Activated CD4-positive, alpha-beta T cell treated with anti-CD3 and anti-CD28 coated beads, Interleukin-2, Interleukin-4, amounts not matched to agents 100 ng/mL and 50 ng/mL, durations not matched to agents 16 hours and 8 hours (primary cell): Measurements from ENCODE around the gene CLDN4.
"Not testable (repeated sequence)": the region's sequence is repeated elsewhere in the genome, so short reads cannot be mapped to it uniquely, and the experiment has no call there.

Experiments
- DNase-seq: peaks from one replicate; pipeline ENCODE4 v3.0.0-alpha.2; 2020; ENCODE audit warnings: low spot score

The CLDN4 gene

GRCh38 chr7:73842067-73842976, 11.5 kb downstream of the CLDN4 start, which contains the start of gene METTL27:
TSS of gene METTL27 (minus strand) at chr7:73842516. CDS start at chr7:73842140, 376 bp downstream.
- peak; percentile 92 for DNase-seq

GRCh38 chr7:73844131-73844547, 13.3 kb downstream of the CLDN4 start:
- DNase-seq, result no peak

GRCh38 chr7:73844848-73845460, 14.2 kb downstream of the CLDN4 start:
- no peak for DNase-seq

DNA sequence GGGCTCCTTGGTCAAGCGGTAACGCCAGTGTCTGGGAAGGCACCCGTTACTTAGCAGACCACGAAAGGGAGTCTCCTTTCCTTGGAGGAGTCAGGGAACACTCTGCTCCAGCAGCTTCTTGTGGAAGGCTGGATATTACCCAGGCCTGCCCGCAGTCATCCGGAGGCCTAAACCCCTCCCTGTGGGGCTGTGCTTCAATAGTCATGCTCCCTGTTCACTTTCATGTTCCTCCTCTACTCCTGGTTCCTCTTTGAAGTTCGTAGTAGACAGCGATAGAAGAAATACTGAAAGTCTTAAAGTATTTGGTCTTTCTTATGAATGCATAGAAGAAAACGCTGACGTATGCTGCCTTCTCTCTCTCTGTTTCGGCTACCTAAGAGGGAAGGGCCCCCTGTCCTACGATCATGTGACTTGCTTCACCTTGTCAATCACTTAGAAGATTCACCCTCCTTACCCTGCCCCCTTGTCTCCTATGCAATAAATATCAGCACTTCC, 15.0 kb downstream of the CLDN4 start:
- not testable (repeated sequence) for DNase-seq

GRCh38 chr7:73847941-73848723, 17.3 kb downstream of the CLDN4 start:
- no peak for DNase-seq

DNA sequence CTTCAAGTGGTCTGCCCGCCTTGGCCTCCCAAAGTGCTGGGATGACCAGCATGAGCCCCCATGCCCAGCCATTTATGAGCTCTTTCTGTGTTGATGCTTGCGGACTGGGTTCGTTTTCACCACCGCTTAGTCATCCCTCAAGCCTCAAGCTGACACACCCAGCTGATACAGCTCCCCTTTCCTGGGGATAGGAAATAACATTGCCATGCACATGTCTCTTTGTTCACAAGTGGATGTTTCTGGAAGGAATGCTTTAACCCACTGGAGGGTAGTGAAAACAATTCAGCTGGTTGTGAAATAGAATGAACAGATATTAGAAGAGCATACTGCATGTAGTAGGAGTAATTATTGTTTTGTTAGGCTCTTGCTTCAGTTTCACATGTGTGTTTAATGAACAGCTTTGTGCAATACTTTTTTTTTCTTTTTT, 20.0 kb downstream of the CLDN4 start:
- DNase-seq, result peak; percentile 28

GRCh38 chr7:73851410-73852338, 20.9 kb downstream of the CLDN4 start:
- DNase-seq, result peak; percentile 78

GRCh38 chr7:73852500-73852899, 21.7 kb downstream of the CLDN4 start:
- no peak for DNase-seq

DNA sequence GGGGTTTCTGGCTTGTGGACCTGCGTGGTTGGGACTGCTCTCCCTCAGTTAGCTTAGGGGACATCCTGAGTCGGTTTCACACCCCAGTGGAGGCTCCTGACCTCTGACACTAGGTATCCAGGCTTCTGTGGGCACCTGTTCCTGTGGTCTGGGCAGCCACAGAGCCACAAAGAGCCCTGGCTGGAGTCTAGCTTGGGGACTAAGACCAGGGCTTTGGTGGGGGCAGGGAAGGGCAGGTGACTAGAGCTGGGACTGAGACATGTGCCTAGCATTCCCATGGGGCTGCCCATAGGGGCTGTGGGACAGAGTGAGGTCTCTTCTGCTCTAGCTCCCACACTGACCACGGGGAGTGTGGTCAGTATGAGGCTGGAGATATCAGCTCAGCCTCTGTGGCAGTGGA, 26.1 kb downstream of the CLDN4 start:
- DNase-seq, result no peak

GRCh38 chr7:73858807-73859206, 28.0 kb downstream of the CLDN4 start:
- DNase-seq, result no peak

GRCh38 chr7:73860859-73861258, 30.1 kb downstream of the CLDN4 start, which contains the start of gene TMEM270:
TSS of gene TMEM270 (plus strand) at chr7:73861159. CDS start at chr7:73861195, 36 bp downstream.
- no peak for DNase-seq

DNA sequence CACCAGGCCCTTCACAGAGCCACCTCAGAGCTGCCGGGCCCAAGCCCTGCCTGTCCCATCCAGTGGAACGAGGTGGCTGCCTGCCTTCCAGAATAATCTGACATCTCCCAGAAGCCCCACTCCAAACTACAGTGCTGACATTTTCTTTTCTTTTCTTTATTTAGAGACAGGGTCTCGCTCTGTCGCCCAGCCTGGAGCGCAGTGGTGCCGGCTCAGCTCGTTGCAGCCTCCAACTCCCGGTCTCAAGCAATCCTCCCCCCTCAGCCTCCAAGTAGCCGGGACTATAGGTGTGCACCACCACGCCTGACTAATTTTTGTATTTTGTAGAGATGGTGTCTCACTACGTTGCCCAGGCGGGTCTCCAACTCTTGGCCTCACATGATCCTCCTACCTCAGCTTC, 30.5 kb downstream of the CLDN4 start:
- no peak for DNase-seq

GRCh38 chr7:73864981-73865711, 34.4 kb downstream of the CLDN4 start:
- no peak for DNase-seq

GRCh38 chr7:73865738-73866445, 35.1 kb downstream of the CLDN4 start:
- DNase-seq, result no peak

DNA sequence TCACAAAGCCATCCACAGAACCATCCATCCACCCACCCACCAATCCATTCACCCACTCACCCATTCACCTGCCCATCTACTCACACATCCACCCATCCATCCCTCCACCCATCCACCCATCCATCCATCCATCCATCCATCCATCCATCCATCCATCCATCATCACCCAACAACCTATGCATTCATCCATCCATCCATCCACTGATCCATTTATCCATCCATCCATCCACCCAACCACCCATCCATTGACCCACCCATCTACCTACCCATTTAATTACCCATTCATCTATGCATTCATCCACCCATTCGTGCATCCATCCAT, 35.6 kb downstream of the CLDN4 start:
- DNase-seq, result no peak

GRCh38 chr7:73869011-73869798, 38.4 kb downstream of the CLDN4 start:
- DNase-seq, result no peak

DNA sequence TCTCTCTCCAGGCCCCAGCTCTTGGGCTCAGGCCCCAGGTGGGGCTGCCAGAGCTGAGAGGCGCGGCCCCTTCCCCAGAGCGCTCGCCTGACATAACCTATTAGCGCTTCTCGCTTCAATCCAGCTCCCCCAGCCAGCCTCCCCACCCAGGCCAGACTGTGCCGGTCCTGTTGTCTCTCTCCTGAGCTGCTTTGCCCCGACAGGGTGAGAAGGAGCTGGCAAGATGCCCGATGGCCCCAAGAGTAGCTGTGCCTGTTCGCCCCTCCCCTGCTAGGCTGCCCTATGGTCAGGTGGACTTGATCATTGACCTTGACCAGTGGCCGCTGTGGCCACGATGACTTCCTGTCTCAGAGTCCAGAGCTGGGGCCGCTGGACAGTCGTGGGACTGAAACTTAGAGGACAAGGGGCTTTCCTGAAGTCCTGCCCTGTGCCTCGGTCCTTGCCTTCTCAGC, 39.3 kb downstream of the CLDN4 start:
- no peak for DNase-seq

- no peak for DNase-seq
Measured at GRCh38 chr7:73871163-73872011, 40.6 kb downstream of the CLDN4 start.
